HCT116 (cell line): ENCODE results near the gene NRAP. TPM values are rescaled to one million over a fixed set of nuclear protein-coding genes. Genes with fewer than 3 reads are reported as not detected.

ENCODE experiments used
- ATAC-seq: fragments of 200-7000 bp; cut with Tn5 transposase; 2 replicates; pipeline ENCODE4 v1.9.1; 2020; ENCODE audit warnings: mild to moderate bottlenecking, moderate library complexity
- BruUV-seq: library from RNA; stranded (reverse); fragments of 400-500 nt; replicated peaks from 2 replicates; lab custom pipeline; 2021; lab: Mats Ljungman, UMichigan
- CTCF ChIA-PET: fragments of 300-600 bp; sonication (Branson Sonifier 250); formaldehyde crosslinking; loops from one replicate; lab custom pipeline; 2021; ENCODE audit warnings: antibody characterized with exemption; lab: Charles Lee
- POLR2A ChIA-PET: fragments of 300-600, 350-600 bp; sonication (Branson Sonifier 250); formaldehyde crosslinking; loops from one replicate; lab custom pipeline; 2021; ENCODE audit warnings: antibody characterized with exemption; lab: Charles Lee
- RAD21 ChIA-PET, 2 experiments: fragments of 300-600 bp; sonication (Branson Sonifier 250); formaldehyde crosslinking; loops; one replicate each; lab custom pipeline; 2023; ENCODE audit warnings: low total read pairs in 2 of 2; ENCODE audit not compliant: uncharacterized antibody in 2 of 2, unreplicated experiment in 2 of 2, low non-redundant PET in 1 of 2; lab: Charles Lee
- DNase-seq: peaks from one replicate; pipeline ENCODE4 v3.0.0-alpha.2; 2010; ENCODE audit warnings: low read depth, low spot score
- H2AFZ ChIP-seq: fragments of 200-600 bp; shearing (Covaris generic), sonication (generic); 2 replicates; pipeline ENCODE4 v1.6.1; 2017; ENCODE audit warnings: low read depth, mixed run types, mixed read lengths, antibody characterized with exemption, low read length; ENCODE audit not compliant: poor library complexity, severe bottlenecking
- H3K27ac ChIP-seq: 2 replicates; pipeline ENCODE4 v1.5.1; 2012; ENCODE audit warnings: low read depth, low read length
- H3K27me3 ChIP-seq: fragments of 200-600 bp; sonication (generic); 2 replicates; pipeline ENCODE4 v1.6.1; 2016; ENCODE audit warnings: mixed run types, low read length, mixed read lengths; ENCODE audit not compliant: insufficient read depth
- H3K36me3 ChIP-seq, 2 experiments: fragments of 200-500 bp in 1 of 2; fragments of 200-600 bp in 1 of 2; sonication (Bioruptor generic) in 1 of 2; sonication (generic) in 1 of 2; 2 replicates each; pipeline versions ENCODE4 v1.5.1 to v1.6.1; 2014 to 2016; ENCODE audit warnings: low read length in 2 of 2, inconsistent platforms in 1 of 2, mixed read lengths in 1 of 2, mixed run types in 1 of 2; ENCODE audit not compliant: insufficient read depth in 2 of 2, control insufficient read depth in 1 of 2
- H3K4me1 ChIP-seq, 2 experiments: fragments of 200-600 bp in 1 of 2; sonication (generic) in 1 of 2; 2 replicates each; pipeline versions ENCODE4 v1.5.1 to v1.6.1; 2012 to 2017; ENCODE audit warnings: low read length in 2 of 2, inconsistent platforms in 1 of 2, mild to moderate bottlenecking in 1 of 2, mixed read lengths in 1 of 2, mixed run types in 1 of 2, moderate library complexity in 1 of 2; ENCODE audit not compliant: insufficient read depth in 2 of 2, control insufficient read depth in 1 of 2
- H3K4me2 ChIP-seq: fragments of 200-600 bp; sonication (generic); 2 replicates; pipeline ENCODE4 v1.6.1; 2017; ENCODE audit warnings: mixed run types, low read length, mixed read lengths
- H3K4me3 ChIP-seq, 2 experiments: fragments of 200-600 bp in 1 of 2; sonication (generic) in 1 of 2; replicated peaks in 1 of 2; 2 replicates each; pipeline ENCODE4 v1.5.1; 2011 to 2016; ENCODE audit warnings: low read length in 2 of 2, control low read depth in 1 of 2, low read depth in 1 of 2, mild to moderate bottlenecking in 1 of 2, mixed read lengths in 1 of 2, mixed run types in 1 of 2
- H3K79me2 ChIP-seq: fragments of 200-600 bp; sonication (generic); 2 replicates; pipeline ENCODE4 v1.6.1; 2017; ENCODE audit warnings: mild to moderate bottlenecking, mixed run types, low read length, moderate library complexity, mixed read lengths; ENCODE audit not compliant: insufficient read depth
- H3K9ac ChIP-seq: fragments of 200-600 bp; sonication (generic); 2 replicates; pipeline ENCODE4 v1.6.1; 2016; ENCODE audit warnings: low read length, mixed read lengths
- H3K9me2 ChIP-seq: fragments of 200-600 bp; sonication (generic), shearing (Covaris generic); 2 replicates; pipeline ENCODE4 v1.6.1; 2017; ENCODE audit warnings: mixed run types, mild to moderate bottlenecking, moderate library complexity; ENCODE audit not compliant: insufficient read depth
- H3K9me3 ChIP-seq, 2 experiments: fragments of 200-500 bp in 1 of 2; fragments of 200-600 bp in 1 of 2; sonication (Bioruptor generic) in 1 of 2; sonication (generic) in 1 of 2; 2 replicates each; pipeline ENCODE4 v1.6.1; 2014 to 2017; ENCODE audit warnings: low read length in 2 of 2, mixed read lengths in 2 of 2, inconsistent platforms in 1 of 2, low read depth in 1 of 2, mild to moderate bottlenecking in 1 of 2, mixed run types in 1 of 2, moderate library complexity in 1 of 2; ENCODE audit not compliant: control insufficient read depth in 1 of 2, insufficient read depth in 1 of 2
- H4K20me1 ChIP-seq: fragments of 200-600 bp; sonication (generic), shearing (Covaris generic); 2 replicates; pipeline ENCODE4 v1.6.1; 2017; ENCODE audit warnings: mixed run types, mild to moderate bottlenecking, moderate library complexity; ENCODE audit not compliant: insufficient read depth
- ATF3 ChIP-seq: IDR thresholded peaks from 2 replicates; pipeline ENCODE4 v1.6.1; 2012
- CEBPB ChIP-seq: IDR thresholded peaks from 2 replicates; pipeline ENCODE4 v1.6.1; 2012; ENCODE audit warnings: low read depth
- CTCF ChIP-seq, 3 experiments: fragments of 200-600 bp in 1 of 3; sonication (generic) in 1 of 3; IDR thresholded peaks in 2 of 3; conservative IDR thresholded peaks in 1 of 3; 2 replicates each; pipeline ENCODE4 v1.5.1; 2012 to 2017; ENCODE audit warnings: low read depth in 2 of 3, low read length in 2 of 3, antibody characterized with exemption in 1 of 3, borderline replicate concordance in 1 of 3, control low read depth in 1 of 3, mild to moderate bottlenecking in 1 of 3, mixed read lengths in 1 of 3, mixed run types in 1 of 3, moderate library complexity in 1 of 3; ENCODE audit not compliant: insufficient read depth in 1 of 3
- EGR1 ChIP-seq: IDR thresholded peaks from 2 replicates; pipeline ENCODE4 v1.6.1; 2012; ENCODE audit warnings: low read depth
- ELF1 ChIP-seq: IDR thresholded peaks from 2 replicates; pipeline ENCODE4 v1.6.1; 2012; ENCODE audit warnings: low read depth, borderline replicate concordance
- EZH2phosphoT487 ChIP-seq: fragments of 200-600 bp; IDR thresholded peaks from 2 replicates; pipeline ENCODE4 v1.6.1; 2018; ENCODE audit warnings: antibody characterized with exemption, borderline replicate concordance
- POLR2A ChIP-seq: IDR thresholded peaks from 2 replicates; pipeline ENCODE4 v1.7.0; 2011; ENCODE audit warnings: borderline replicate concordance; ENCODE audit not compliant: insufficient read depth, insufficient read length; ENCODE audit errors: extremely low read depth
- RAD21 ChIP-seq: IDR thresholded peaks from 2 replicates; pipeline ENCODE4 v1.6.1; 2012; ENCODE audit warnings: low read depth, mild to moderate bottlenecking
- SIN3A ChIP-seq: IDR thresholded peaks from 2 replicates; pipeline ENCODE4 v1.6.1; 2012; ENCODE audit warnings: low read depth
- TCF7L2 ChIP-seq: IDR thresholded peaks from 2 replicates; pipeline ENCODE4 v1.7.0; 2011; ENCODE audit warnings: borderline replicate concordance, inconsistent platforms; ENCODE audit not compliant: insufficient read depth, insufficient read length; ENCODE audit errors: extremely low read depth
- ZBTB33 ChIP-seq: IDR thresholded peaks from 2 replicates; pipeline ENCODE4 v1.6.1; 2011; ENCODE audit warnings: mild to moderate bottlenecking, low read length, moderate library complexity; ENCODE audit not compliant: insufficient replicate concordance; ENCODE audit errors: extremely low read depth
- ZFX ChIP-seq: fragments of 450-650 bp; IDR thresholded peaks from 2 replicates; pipeline ENCODE4 v1.6.1; 2017
- ZNF274 ChIP-seq: fragments of 200-500 bp; sonication (Bioruptor generic); IDR thresholded peaks from 2 replicates; pipeline ENCODE4 v1.6.1; 2014; ENCODE audit warnings: mild to moderate bottlenecking, low read depth, low read length, inconsistent platforms
- intact Hi-C: fragments of 100-400 bp; cut with micrococcal nuclease; formaldehyde crosslinking; loops from 2 replicates; pipeline ENCODE4 v1.10.0; 2022
- total RNA-seq: library from RNA; stranded (reverse); gene quantifications from one replicate; pipeline ENCODE4 v1.2.1, GENCODE V29; 2021; ENCODE audit not compliant: unreplicated experiment

NRAP gene
- total RNA-seq, 1 experiment from 2014 or later: not detected

- Histone ChIP-seq H3K9ac (no peak overlapping the region), H3K4me1 (peaks cover 3 to 8% of the 10 kb centered on the region in 2 experiments; a peak in 2 of 4 replicates), H3K9me2 (no peaks in the 10 kb centered on the region), H3K9me3 (no peaks in the 10 kb centered on the region), H3K27ac (no peak overlapping the region), H3K27me3 (no peaks in the 10 kb centered on the region), H3K79me2 (no peaks in the 10 kb centered on the region), H2AFZ (no peak overlapping the region), H4K20me1 (no peaks in the 10 kb centered on the region), H3K36me3 (no peaks in the 10 kb centered on the region), H3K4me2 (no peak overlapping the region), H3K4me3 (no peak overlapping the region)
- RAD21 ChIA-PET: no interaction called here
- DNase-seq (no peak), ATAC-seq (no peak)
- no peak for TF ChIP-seq ZFX
- no peak for TF ChIP-seq SIN3A
- no peak for TF ChIP-seq TCF7L2
- no peak for TF ChIP-seq CEBPB
- TF ChIP-seq EGR1: no peak
- TF ChIP-seq ATF3: no peak
- no peak for TF ChIP-seq ZNF274
- no peak for TF ChIP-seq ELF1
- no TSS peak for BruUV-seq
- intact Hi-C loops: no loop called here
- POLR2A ChIA-PET: no interaction called here
- CTCF ChIA-PET: no interaction called here
These were observed 119.4 kb downstream of the NRAP start for GRCh38 chr10:113544392-113544791.

- no peaks in the 10 kb centered on the region for H3K9me2 ChIP-seq
- CTCF ChIA-PET: no interaction called here
- no peaks in the 10 kb centered on the region for H4K20me1 ChIP-seq
- H3K36me3 ChIP-seq: no peaks in the 10 kb centered on the region
- RAD21 ChIA-PET: no interaction called here
- no peak overlapping the region for H3K9ac ChIP-seq
- DNase-seq (no peak), ATAC-seq (no peak)
- no peak overlapping the region for H3K4me2 ChIP-seq
- H3K27ac ChIP-seq: no peak overlapping the region
- intact Hi-C loops: no loop called here
- no peak for TF ChIP-seq ZBTB33
- TF ChIP-seq ZFX: no peak
- TF ChIP-seq SIN3A: no peak
- no peak for TF ChIP-seq CTCF (IDR thresholded peaks at IDR 0.05 in 2 of 3, conservative IDR thresholded peaks at IDR 0.05 in 1 of 3; ENCODE audit: borderline replicate concordance in 1 of 3, insufficient read depth in 1 of 3, low read depth in 2 of 3, low read length in 2 of 3)
- no peak for TF ChIP-seq RAD21
- no peak for TF ChIP-seq EZH2phosphoT487
- no peak for TF ChIP-seq POLR2A
- no peak overlapping the region for H3K4me3 ChIP-seq
- peaks cover 6 to 12% of the 10 kb centered on the region in 2 experiments; a peak in 2 of 4 replicates for H3K4me1 ChIP-seq
- no peaks in the 10 kb centered on the region for H3K79me2 ChIP-seq
- POLR2A ChIA-PET: no interaction called here
- no peaks in the 10 kb centered on the region for H3K9me3 ChIP-seq
- H3K27me3 ChIP-seq: no peaks in the 10 kb centered on the region
- no TSS peak for BruUV-seq
- no peak overlapping the region for H2AFZ ChIP-seq
These were observed 120.5 kb downstream of the NRAP start for GRCh38 chr10:113543107-113543955.
